ENCODE measurements around the gene IRF5.

GRCh38 chr7:128962899-128963298 is 25.2 kb downstream of the IRF5 start:
- TF ChIP-seq, protein P1, sequence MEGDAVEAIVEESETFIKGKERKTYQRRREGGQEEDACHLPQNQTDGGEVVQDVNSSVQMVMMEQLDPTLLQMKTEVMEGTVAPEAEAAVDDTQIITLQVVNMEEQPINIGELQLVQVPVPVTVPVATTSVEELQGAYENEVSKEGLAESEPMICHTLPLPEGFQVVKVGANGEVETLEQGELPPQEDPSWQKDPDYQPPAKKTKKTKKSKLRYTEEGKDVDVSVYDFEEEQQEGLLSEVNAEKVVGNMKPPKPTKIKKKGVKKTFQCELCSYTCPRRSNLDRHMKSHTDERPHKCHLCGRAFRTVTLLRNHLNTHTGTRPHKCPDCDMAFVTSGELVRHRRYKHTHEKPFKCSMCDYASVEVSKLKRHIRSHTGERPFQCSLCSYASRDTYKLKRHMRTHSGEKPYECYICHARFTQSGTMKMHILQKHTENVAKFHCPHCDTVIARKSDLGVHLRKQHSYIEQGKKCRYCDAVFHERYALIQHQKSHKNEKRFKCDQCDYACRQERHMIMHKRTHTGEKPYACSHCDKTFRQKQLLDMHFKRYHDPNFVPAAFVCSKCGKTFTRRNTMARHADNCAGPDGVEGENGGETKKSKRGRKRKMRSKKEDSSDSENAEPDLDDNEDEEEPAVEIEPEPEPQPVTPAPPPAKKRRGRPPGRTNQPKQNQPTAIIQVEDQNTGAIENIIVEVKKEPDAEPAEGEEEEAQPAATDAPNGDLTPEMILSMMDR (conservative IDR thresholded peaks at IDR 0.05; ENCODE audit: low read length), result no peak
- TF ChIP-seq EZH2phosphoT487 (IDR thresholded peaks at IDR 0.05; ENCODE audit: borderline replicate concordance, low read depth, low read length), result no peak

Measured in OCI-LY7 (cell line).